NB4 (cell line): Measurements from ENCODE around the gene SLC39A8.

Experiments used
- CTCF ChIP-seq: IDR thresholded peaks from one replicate; pipeline ENCODE4 v1.5.1; 2012; ENCODE audit warnings: low read depth, low read length
- MAX ChIP-seq: IDR thresholded peaks from 2 replicates; pipeline ENCODE4 v1.6.1; 2011; ENCODE audit warnings: low read depth, low read length

- TF ChIP-seq CTCF = no peak
- TF ChIP-seq MAX = no peak
Measured at GRCh38 chr4:102250341-102250740, 94.9 kb downstream of the SLC39A8 start.
